ENCODE data around the gene PCYOX1L. TPM values are rescaled to one million over a fixed set of nuclear protein-coding genes. Genes with fewer than 3 reads are reported as not detected.

Gene PCYOX1L
- total and polyA plus RNA-seq, 2 of the 8 experiments (the other 6 are each of a cell fraction or from before 2014, with no cell fraction given): 6.8 to 17.2 TPM

GRCh38 chr5:149315753-149316152, 42.1 kb upstream of the PCYOX1L start:
- H2AFZ ChIP-seq (ENCODE audit: low read length): no peak overlapping the region
- no peak overlapping the region for H4K5ac ChIP-seq (ENCODE audit: insufficient read length, low read depth, low read length)
- H3K18ac ChIP-seq (ENCODE audit: extremely low read depth, low read length): no peak overlapping the region
- no peak overlapping the region for H3K4ac ChIP-seq (replicated peaks; ENCODE audit: insufficient read length, low read depth, low read length)
- DNase-seq (ENCODE audit: low read depth in 1 of 2, low spot score in 2 of 2): no peak
- no peak overlapping the region for H3K4me2 ChIP-seq (ENCODE audit: insufficient read depth in 1 of 2, low read depth in 2 of 2, low read length in 2 of 2)
- H3K9me3 ChIP-seq (ENCODE audit: insufficient read depth in 2 of 2, low read depth in 1 of 2, low read length in 1 of 2): no peaks in the 10 kb centered on the region
- no peak overlapping the region for H3K23ac ChIP-seq (ENCODE audit: insufficient read length)
- H3K4me3 ChIP-seq (ENCODE audit: extremely low read depth in 1 of 4, insufficient read depth in 2 of 4, low read depth in 3 of 4, low read length in 4 of 4): no peak overlapping the region
- H3K36me3 ChIP-seq (ENCODE audit: control insufficient read depth in 2 of 4, insufficient read depth in 4 of 4, low read length in 3 of 4): no peaks in the 10 kb centered on the region
- WGBS, 2 experiments (ENCODE audit: extremely low coverage in 1 of 2, insufficient coverage in 1 of 2, insufficient read length in 1 of 2, insufficient replicate concordance in 2 of 2, low coverage in 1 of 2, low lambda C conversion rate in 2 of 2, missing lambda C conversion rate in 1 of 2): 98% methylated on average over 6 of the region's 6 CpGs; no CpG with 5 or more reads in 1 of the 2 experiments
- H3K79me2 ChIP-seq (ENCODE audit: control insufficient read depth in 1 of 2, insufficient read depth in 2 of 2, low read length in 2 of 2): no peaks in the 10 kb centered on the region
- no peak overlapping the region for H2BK15ac ChIP-seq (ENCODE audit: low read length)
- no peak overlapping the region for H3K27ac ChIP-seq (ENCODE audit: low read depth, low read length)
- no peak overlapping the region for H2BK120ac ChIP-seq (replicated peaks; ENCODE audit: low read depth, low read length)
- H3K23me2 ChIP-seq (ENCODE audit: low read depth, low read length): no peaks in the 10 kb centered on the region
- ChIA-PET POLR2A (ENCODE audit: partially characterized antibody) (no interaction called here), CTCF (ENCODE audit: partially characterized antibody) (interaction anchor here (1.0 to 3.2 kb wide), 10 partner anchors 10 to 114 kb away, joined by 3 to 32 read pairs (median 8); no protein-coding TSS in a partner anchor)
- H4K8ac ChIP-seq (ENCODE audit: extremely low read depth, insufficient read depth, low read length): peak overlapping the region; percentile 9; the same call in 1 of the 2 replicates
- no peak overlapping the region for H4K91ac ChIP-seq (replicated peaks; ENCODE audit: insufficient read length, low read length)
- no peaks in the 10 kb centered on the region for H3K27me3 ChIP-seq (replicated peaks in 1 of 4; ENCODE audit: control insufficient read depth in 3 of 4, extremely low read depth in 1 of 4, insufficient read depth in 3 of 4, low read length in 3 of 4)
- no peak overlapping the region for H2AK5ac ChIP-seq (ENCODE audit: low read depth, low read length)
- no peak overlapping the region for H2BK12ac ChIP-seq (ENCODE audit: low read depth, low read length)
- H2BK5ac ChIP-seq (ENCODE audit: low read depth, low read length): no peak overlapping the region
- H3K4me1 ChIP-seq (replicated peaks in 1 of 4; ENCODE audit: control insufficient read depth in 3 of 4, insufficient read depth in 4 of 4, low read length in 3 of 4): peaks cover 0 to 6% (median 3%) of the 10 kb centered on the region in 4 experiments; a peak in 4 of 7 replicates
- no peak for FAIRE-seq
- H3K56ac ChIP-seq (replicated peaks; ENCODE audit: insufficient read length, low read depth, low read length): no peak overlapping the region
- H3K14ac ChIP-seq (ENCODE audit: insufficient read length): no peak overlapping the region
- no peak overlapping the region for H2BK20ac ChIP-seq (ENCODE audit: low read length)
- H3K9ac ChIP-seq (replicated peaks in 1 of 4; ENCODE audit: extremely low read depth in 1 of 4, low read depth in 3 of 4, low read length in 3 of 4): no peak overlapping the region
- H4K20me1 ChIP-seq (replicated peaks in 1 of 2; ENCODE audit: control insufficient read depth in 1 of 2, insufficient read depth in 2 of 2, low read length in 2 of 2): no peaks in the 10 kb centered on the region
- H3K79me1 ChIP-seq (ENCODE audit: low read depth, low read length): no peaks in the 10 kb centered on the region
- TF ChIP-seq MAX (IDR thresholded peaks at IDR 0.05) (no peak), SRF (IDR thresholded peaks at IDR 0.05; ENCODE audit: low read depth, low read length) (no peak), GTF2F1 (IDR thresholded peaks at IDR 0.05; ENCODE audit: borderline replicate concordance, low read depth, low read length) (no peak), CREB1 (IDR thresholded peaks at IDR 0.05) (no peak), HDAC6 (IDR thresholded peaks at IDR 0.05; ENCODE audit: low read depth, low read length) (no peak), CBX5 (IDR thresholded peaks at IDR 0.05; ENCODE audit: low read depth, low read length) (no peak), ATF3 (IDR thresholded peaks at IDR 0.05; ENCODE audit: insufficient read depth, low read depth, low read length) (no peak), TBP (IDR thresholded peaks at IDR 0.05; ENCODE audit: low read depth, low read length) (no peak), CTCF (IDR thresholded peaks at IDR 0.05; ENCODE audit: control extremely low read depth in 1 of 3, insufficient read depth in 1 of 3, low read depth in 1 of 3, low read length in 3 of 3) (no peak), E2F6 (IDR thresholded peaks at IDR 0.05) (no peak), BRCA1 (IDR thresholded peaks at IDR 0.05; ENCODE audit: low read depth, low read length) (no peak)
